HepG2 (cell line): ENCODE results near the gene EEFSEC. TPM values are rescaled to one million over a fixed set of nuclear protein-coding genes. Genes with fewer than 3 reads are reported as not detected.

Experiments used
- AGO2 ChIP-seq: fragments of 200-400 bp; formaldehyde crosslinking; optimal IDR thresholded peaks from 2 replicates; pipeline ENCODE3; 2017; ENCODE audit warnings: mild to moderate bottlenecking, low read depth, low read length, moderate library complexity
- BCL6 ChIP-seq: IDR thresholded peaks from 2 replicates; pipeline ENCODE4 v1.6.1; 2016; ENCODE audit warnings: missing genetic modification reagents, missing compliant biosample characterization
- DR1 ChIP-seq: sonication (generic); formaldehyde crosslinking; IDR thresholded peaks from 2 replicates; pipeline ENCODE4 v1.8.0; 2021; ENCODE audit warnings: mild to moderate bottlenecking, missing genetic modification reagents, inconsistent platforms
- EHMT2 ChIP-seq: fragments of 200-600 bp; sonication (generic); IDR thresholded peaks from 2 replicates; pipeline ENCODE4 v1.7.0; 2017; ENCODE audit warnings: antibody characterized with exemption, low read depth, low read length, borderline replicate concordance
- FOXM1 ChIP-seq: sonication (generic); formaldehyde crosslinking; IDR thresholded peaks from 2 replicates; pipeline ENCODE4 v1.5.0; 2020; ENCODE audit warnings: missing genetic modification reagents
- KAT7 ChIP-seq: IDR thresholded peaks from 2 replicates; pipeline ENCODE4 v1.6.1; 2018; ENCODE audit warnings: borderline replicate concordance, missing compliant biosample characterization
- KLF15 ChIP-seq: sonication (generic); formaldehyde crosslinking; IDR thresholded peaks from 2 replicates; pipeline ENCODE4 v1.8.1; 2023; ENCODE audit warnings: borderline replicate concordance, mild to moderate bottlenecking, inconsistent platforms, missing genetic modification reagents, mixed read lengths
- MTA1 ChIP-seq: sonication (generic); formaldehyde crosslinking; IDR thresholded peaks from 2 replicates; pipeline ENCODE4 v1.4.0; 2020; ENCODE audit warnings: missing genetic modification reagents, mild to moderate bottlenecking, borderline replicate concordance
- MXD4 ChIP-seq: IDR thresholded peaks from 2 replicates; pipeline ENCODE4 v1.6.1; 2016; ENCODE audit warnings: mild to moderate bottlenecking, missing biosample characterization, missing genetic modification reagents
- PHB2 ChIP-seq: fragments of 450-650 bp; IDR thresholded peaks from 2 replicates; pipeline ENCODE4 v1.6.1; 2018; ENCODE audit not compliant: partially characterized antibody
- WIZ ChIP-seq: sonication (generic); formaldehyde crosslinking; IDR thresholded peaks from 2 replicates; pipeline ENCODE4 v1.5.1; 2020; ENCODE audit warnings: mild to moderate bottlenecking, missing genetic modification reagents
- ZC3H4 ChIP-seq: sonication (generic); formaldehyde crosslinking; IDR thresholded peaks from 2 replicates; pipeline ENCODE4 v1.4.0; 2020; ENCODE audit warnings: missing genetic modification reagents, borderline replicate concordance
- ZFP36 ChIP-seq: fragments of 150-350 bp; IDR thresholded peaks from 2 replicates; pipeline ENCODE4 v1.6.1; 2018; ENCODE audit warnings: borderline replicate concordance, low read length, low read depth; ENCODE audit not compliant: partially characterized antibody
- polyA plus RNA-seq, 8 experiments: library from polyadenylated mRNA; depleted of rRNA in 3 of 8; stranded (reverse) in 7 of 8; unstranded in 1 of 8; fragments of >200 nt; fragmentation: Illumina TruSeq in 4 of 8; extraction: Trizol in 4 of 8; gene quantifications; 2 replicates each; pipeline versions ENCODE4 v1.2.1 to v1.2.3, GENCODE V29; 2011 to 2016; ENCODE audit warnings: low read depth in 4 of 8, missing spikeins in 1 of 8, mixed read lengths in 1 of 8; ENCODE audit not compliant: insufficient read depth in 1 of 8
- total RNA-seq, 5 experiments: library from RNA; depleted of rRNA; stranded (reverse); fragments of >200 nt; fragmentation: Illumina TruSeq; extraction: Trizol; gene quantifications; 2 replicates each; pipeline ENCODE4 v1.2.3, GENCODE V29; 2016; ENCODE audit warnings: low read depth in 1 of 5
- TF ChIP-seq, protein P1 (sequence below): sonication (generic); formaldehyde crosslinking; IDR thresholded peaks from 2 replicates; pipeline ENCODE4 v1.9.0; 2021; ENCODE audit warnings: missing genetic modification reagents, borderline replicate concordance
- TF ChIP-seq, protein P2 (sequence below): sonication (generic); formaldehyde crosslinking; IDR thresholded peaks from 2 replicates; pipeline ENCODE4 v1.4.0; 2020; ENCODE audit warnings: missing genetic modification reagents, borderline replicate concordance
- TF ChIP-seq, protein P3 (sequence below): sonication (generic); formaldehyde crosslinking; IDR thresholded peaks from 2 replicates; pipeline ENCODE4 v1.8.1; 2023; ENCODE audit warnings: mild to moderate bottlenecking, moderate library complexity, missing genetic modification reagents
- TF ChIP-seq, protein P4 (sequence below): sonication (generic); formaldehyde crosslinking; IDR thresholded peaks from 2 replicates; pipeline ENCODE4 v1.8.0; 2022; ENCODE audit warnings: mild to moderate bottlenecking, missing genetic modification reagents
- TF ChIP-seq, protein P5 (sequence below): sonication (generic); formaldehyde crosslinking; IDR thresholded peaks from 2 replicates; pipeline ENCODE4 v1.8.0; 2022; ENCODE audit warnings: mild to moderate bottlenecking, missing genetic modification reagents, borderline replicate concordance
- TF ChIP-seq, protein P6 (sequence below): sonication (generic); formaldehyde crosslinking; IDR thresholded peaks from 2 replicates; pipeline ENCODE4 v1.8.0; 2023; ENCODE audit warnings: mild to moderate bottlenecking, missing genetic modification reagents

EEFSEC gene
- total and polyA plus RNA-seq, 2 of the 13 experiments (the other 11 are each of a cell fraction or from before 2014, with no cell fraction given), result 6.4 to 24.2 TPM

DNA sequence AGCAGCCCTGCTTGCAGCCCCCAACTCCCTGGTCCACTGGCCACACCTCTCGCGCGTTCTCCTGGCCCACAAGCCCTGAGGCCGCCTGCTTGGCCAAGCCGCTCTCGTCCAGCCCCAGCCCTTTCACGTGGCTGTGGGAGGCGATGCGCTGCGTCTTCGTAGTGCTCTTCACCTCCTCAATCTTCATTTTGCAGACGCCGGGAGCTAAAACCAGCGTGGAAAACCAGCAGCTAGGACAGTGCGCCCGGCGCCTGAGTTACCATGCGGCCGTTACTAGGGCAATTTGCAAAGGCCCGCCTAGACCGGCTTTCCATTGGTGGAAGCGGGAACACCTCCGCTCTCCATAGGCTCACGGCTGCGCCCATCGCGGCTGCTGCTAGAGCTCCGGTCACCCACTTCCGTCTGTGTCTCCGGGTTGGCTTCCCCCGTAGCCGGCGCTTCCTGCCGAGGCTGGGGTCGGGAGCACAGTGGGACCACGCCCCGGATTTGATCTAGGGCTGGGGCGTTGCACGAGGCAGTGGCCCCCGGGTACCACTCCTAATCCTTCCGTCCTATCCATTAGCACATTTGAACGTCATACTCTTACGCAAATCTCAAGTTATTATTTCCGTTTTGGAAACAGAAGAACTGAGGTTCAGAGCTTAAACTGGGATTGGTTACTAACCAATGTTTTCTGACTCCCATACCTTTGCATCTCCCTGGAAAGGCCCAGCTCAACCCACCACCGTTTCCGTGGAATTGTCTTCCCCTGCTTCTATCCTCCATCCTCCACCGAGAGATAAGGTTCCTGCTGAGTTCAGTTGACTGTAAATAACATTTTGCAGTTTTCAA, 29.5 kb upstream of the EEFSEC start, which contains the start of gene RUVBL1 (continued):
- TF ChIP-seq, protein P1, sequence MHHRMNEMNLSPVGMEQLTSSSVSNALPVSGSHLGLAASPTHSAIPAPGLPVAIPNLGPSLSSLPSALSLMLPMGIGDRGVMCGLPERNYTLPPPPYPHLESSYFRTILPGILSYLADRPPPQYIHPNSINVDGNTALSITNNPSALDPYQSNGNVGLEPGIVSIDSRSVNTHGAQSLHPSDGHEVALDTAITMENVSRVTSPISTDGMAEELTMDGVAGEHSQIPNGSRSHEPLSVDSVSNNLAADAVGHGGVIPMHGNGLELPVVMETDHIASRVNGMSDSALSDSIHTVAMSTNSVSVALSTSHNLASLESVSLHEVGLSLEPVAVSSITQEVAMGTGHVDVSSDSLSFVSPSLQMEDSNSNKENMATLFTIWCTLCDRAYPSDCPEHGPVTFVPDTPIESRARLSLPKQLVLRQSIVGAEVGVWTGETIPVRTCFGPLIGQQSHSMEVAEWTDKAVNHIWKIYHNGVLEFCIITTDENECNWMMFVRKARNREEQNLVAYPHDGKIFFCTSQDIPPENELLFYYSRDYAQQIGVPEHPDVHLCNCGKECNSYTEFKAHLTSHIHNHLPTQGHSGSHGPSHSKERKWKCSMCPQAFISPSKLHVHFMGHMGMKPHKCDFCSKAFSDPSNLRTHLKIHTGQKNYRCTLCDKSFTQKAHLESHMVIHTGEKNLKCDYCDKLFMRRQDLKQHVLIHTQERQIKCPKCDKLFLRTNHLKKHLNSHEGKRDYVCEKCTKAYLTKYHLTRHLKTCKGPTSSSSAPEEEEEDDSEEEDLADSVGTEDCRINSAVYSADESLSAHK (CRISPR knock-in tag), result no peak
- TF ChIP-seq ZFP36 (no peak), ZC3H4 (CRISPR knock-in tag) (0 out of 2 replicates have a peak, but pooled peaks have one; percentile 59), BCL6 (CRISPR knock-in tag) (peak; percentile 46; the same call in 1 of the 2 replicates), MTA1 (CRISPR knock-in tag) (peak; percentile 33; the same call in 1 of the 2 replicates), KLF15 (no peak), PHB2 (no peak), KAT7 (peak; percentile 79; the same call in 1 of the 2 replicates), MXD4 (CRISPR knock-in tag) (peak; percentile 96), DR1 (CRISPR knock-in tag) (0 out of 2 replicates have a peak, but pooled peaks have one; percentile 31), EHMT2 (peak; percentile 45; the same call in 1 of the 2 replicates), FOXM1 (CRISPR knock-in tag) (no peak), AGO2 (peak; percentile 92), WIZ (no peak; the same call in 1 of the 2 replicates)
- TF ChIP-seq, protein P2, sequence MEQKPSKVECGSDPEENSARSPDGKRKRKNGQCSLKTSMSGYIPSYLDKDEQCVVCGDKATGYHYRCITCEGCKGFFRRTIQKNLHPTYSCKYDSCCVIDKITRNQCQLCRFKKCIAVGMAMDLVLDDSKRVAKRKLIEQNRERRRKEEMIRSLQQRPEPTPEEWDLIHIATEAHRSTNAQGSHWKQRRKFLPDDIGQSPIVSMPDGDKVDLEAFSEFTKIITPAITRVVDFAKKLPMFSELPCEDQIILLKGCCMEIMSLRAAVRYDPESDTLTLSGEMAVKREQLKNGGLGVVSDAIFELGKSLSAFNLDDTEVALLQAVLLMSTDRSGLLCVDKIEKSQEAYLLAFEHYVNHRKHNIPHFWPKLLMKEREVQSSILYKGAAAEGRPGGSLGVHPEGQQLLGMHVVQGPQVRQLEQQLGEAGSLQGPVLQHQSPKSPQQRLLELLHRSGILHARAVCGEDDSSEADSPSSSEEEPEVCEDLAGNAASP (CRISPR knock-in tag), result peak; percentile 33; the same call in 1 of the 2 replicates
- TF ChIP-seq, protein P3, sequence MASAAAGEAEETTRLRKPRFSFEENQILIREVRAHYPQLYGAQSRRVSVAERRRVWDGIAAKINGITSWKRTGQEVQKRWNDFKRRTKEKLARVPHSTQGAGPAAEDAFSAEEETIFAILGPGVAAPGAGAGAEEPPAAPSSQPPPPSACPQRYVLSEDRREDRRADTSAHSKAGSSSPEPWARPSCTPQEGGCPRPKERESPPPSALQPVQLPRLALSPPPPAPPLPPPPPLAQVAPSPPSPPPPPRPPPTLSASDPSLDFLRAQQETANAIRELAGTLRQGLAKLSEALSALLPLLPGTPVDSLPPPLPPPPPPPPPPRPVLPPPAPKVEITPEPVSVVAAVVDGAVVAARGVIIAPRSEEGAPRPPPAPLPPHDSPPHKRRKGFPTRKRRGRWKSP (CRISPR knock-in tag), result peak; percentile 62
- TF ChIP-seq, protein P4, sequence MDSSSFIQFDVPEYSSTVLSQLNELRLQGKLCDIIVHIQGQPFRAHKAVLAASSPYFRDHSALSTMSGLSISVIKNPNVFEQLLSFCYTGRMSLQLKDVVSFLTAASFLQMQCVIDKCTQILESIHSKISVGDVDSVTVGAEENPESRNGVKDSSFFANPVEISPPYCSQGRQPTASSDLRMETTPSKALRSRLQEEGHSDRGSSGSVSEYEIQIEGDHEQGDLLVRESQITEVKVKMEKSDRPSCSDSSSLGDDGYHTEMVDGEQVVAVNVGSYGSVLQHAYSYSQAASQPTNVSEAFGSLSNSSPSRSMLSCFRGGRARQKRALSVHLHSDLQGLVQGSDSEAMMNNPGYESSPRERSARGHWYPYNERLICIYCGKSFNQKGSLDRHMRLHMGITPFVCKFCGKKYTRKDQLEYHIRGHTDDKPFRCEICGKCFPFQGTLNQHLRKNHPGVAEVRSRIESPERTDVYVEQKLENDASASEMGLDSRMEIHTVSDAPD (CRISPR knock-in tag), result no peak
- TF ChIP-seq, protein P5, sequence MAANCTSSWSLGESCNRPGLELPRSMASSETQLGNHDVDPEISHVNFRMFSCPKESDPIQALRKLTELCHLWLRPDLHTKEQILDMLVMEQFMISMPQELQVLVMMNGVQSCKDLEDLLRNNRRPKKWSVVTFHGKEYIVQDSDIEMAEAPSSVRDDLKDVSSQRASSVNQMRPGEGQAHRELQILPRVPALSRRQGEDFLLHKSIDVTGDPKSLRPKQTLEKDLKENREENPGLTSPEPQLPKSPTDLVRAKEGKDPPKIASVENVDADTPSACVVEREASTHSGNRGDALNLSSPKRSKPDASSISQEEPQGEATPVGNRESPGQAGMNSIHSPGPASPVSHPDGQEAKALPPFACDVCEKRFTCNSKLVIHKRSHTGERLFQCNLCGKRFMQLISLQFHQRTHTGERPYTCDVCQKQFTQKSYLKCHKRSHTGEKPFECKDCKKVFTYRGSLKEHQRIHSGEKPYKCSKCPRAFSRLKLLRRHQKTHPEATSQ (CRISPR knock-in tag), result peak; percentile 56; the same call in 1 of the 2 replicates
- TF ChIP-seq, protein P6, sequence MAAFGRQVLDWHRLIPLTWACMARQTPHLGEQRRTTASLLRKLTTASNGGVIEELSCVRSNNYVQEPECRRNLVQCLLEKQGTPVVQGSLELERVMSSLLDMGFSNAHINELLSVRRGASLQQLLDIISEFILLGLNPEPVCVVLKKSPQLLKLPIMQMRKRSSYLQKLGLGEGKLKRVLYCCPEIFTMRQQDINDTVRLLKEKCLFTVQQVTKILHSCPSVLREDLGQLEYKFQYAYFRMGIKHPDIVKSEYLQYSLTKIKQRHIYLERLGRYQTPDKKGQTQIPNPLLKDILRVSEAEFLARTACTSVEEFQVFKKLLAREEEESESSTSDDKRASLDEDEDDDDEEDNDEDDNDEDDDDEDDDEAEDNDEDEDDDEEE (CRISPR knock-in tag), result 0 out of 2 replicates have a peak, but pooled peaks have one; percentile 39
